Nephron progenitor cell (in vitro differentiated cells): ENCODE measurements around the gene KRT27.

Experiments
- DNase-seq: peaks from one replicate; pipeline ENCODE4 v3.0.0; 2021
- H3K27ac Mint-ChIP-seq: 2 replicates; pipeline ENCODE4 v1.8.0; 2021; ENCODE audit warnings: mild to moderate bottlenecking, moderate library complexity, mixed read lengths
- H3K27me3 Mint-ChIP-seq: 2 replicates; pipeline ENCODE4 v1.8.0; 2021; ENCODE audit warnings: mild to moderate bottlenecking, low read depth, mixed read lengths; ENCODE audit not compliant: poor library complexity
- H3K36me3 Mint-ChIP-seq: 2 replicates; pipeline ENCODE4 v1.8.0; 2021; ENCODE audit warnings: low read depth, mixed read lengths
- H3K4me1 Mint-ChIP-seq: 2 replicates; pipeline ENCODE4 v1.8.0; 2021; ENCODE audit warnings: mixed read lengths
- H3K4me3 Mint-ChIP-seq: 2 replicates; pipeline ENCODE4 v1.8.0; 2021; ENCODE audit warnings: mild to moderate bottlenecking, moderate library complexity, mixed read lengths
- H3K9me3 Mint-ChIP-seq: 2 replicates; pipeline ENCODE4 v1.8.0; 2021; ENCODE audit warnings: mild to moderate bottlenecking, moderate library complexity, mixed read lengths
- CTCF ChIP-seq: fragments of 200-600 bp; sonication (generic); IDR thresholded peaks from 2 replicates; pipeline ENCODE4 v1.5.0; 2021; ENCODE audit warnings: antibody characterized with exemption

The KRT27 gene

GRCh38 chr17:40813804-40814203 is 31.5 kb upstream of the KRT27 start:
- no peak overlapping the region for H3K27ac Mint-ChIP-seq
- peaks cover 17% of the 10 kb centered on the region for H3K4me1 Mint-ChIP-seq
- TF ChIP-seq CTCF: no peak
- no peak for DNase-seq
- H3K4me3 Mint-ChIP-seq: no peak overlapping the region
- no peaks in the 10 kb centered on the region for H3K9me3 Mint-ChIP-seq
- H3K27me3 Mint-ChIP-seq: peaks cover 66% of the 10 kb centered on the region
- peaks cover 23% of the 10 kb centered on the region for H3K36me3 Mint-ChIP-seq

DNA sequence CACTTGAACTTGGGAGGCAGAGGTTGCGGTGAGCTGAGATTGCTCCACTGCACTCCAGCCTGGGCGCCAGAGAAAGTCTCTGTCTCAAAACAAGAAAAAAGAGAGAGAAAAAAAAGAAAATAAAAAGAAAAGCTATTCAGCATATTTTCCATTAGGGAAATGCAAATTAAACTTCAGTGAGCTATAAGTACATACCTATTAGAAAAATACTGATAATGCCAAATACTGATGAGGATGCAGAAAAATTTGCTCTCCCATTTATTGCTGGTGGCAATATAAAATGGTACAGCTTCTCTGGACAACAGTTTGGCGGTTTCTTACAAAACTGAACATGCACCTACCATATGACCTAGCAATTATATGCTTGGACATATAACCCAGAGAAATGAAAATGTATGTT is 30.3 kb upstream of the KRT27 start:
- Mint-ChIP-seq H3K4me1 (peaks cover 8% of the 10 kb centered on the region), H3K27ac (no peak overlapping the region), H3K4me3 (no peak overlapping the region), H3K9me3 (no peaks in the 10 kb centered on the region), H3K36me3 (peaks cover 14% of the 10 kb centered on the region), H3K27me3 (peaks cover 78% of the 10 kb centered on the region)
- no peak for TF ChIP-seq CTCF
- DNase-seq: no peak

- Mint-ChIP-seq H3K9me3 (no peaks in the 10 kb centered on the region), H3K4me3 (no peak overlapping the region), H3K27ac (no peak overlapping the region), H3K4me1 (no peaks in the 10 kb centered on the region), H3K27me3 (peaks cover 94% of the 10 kb centered on the region), H3K36me3 (no peaks in the 10 kb centered on the region)
- TF ChIP-seq CTCF: no peak
- no peak for DNase-seq
Measured at GRCh38 chr17:40810494-40810893, 28.1 kb upstream of the KRT27 start.

DNA sequence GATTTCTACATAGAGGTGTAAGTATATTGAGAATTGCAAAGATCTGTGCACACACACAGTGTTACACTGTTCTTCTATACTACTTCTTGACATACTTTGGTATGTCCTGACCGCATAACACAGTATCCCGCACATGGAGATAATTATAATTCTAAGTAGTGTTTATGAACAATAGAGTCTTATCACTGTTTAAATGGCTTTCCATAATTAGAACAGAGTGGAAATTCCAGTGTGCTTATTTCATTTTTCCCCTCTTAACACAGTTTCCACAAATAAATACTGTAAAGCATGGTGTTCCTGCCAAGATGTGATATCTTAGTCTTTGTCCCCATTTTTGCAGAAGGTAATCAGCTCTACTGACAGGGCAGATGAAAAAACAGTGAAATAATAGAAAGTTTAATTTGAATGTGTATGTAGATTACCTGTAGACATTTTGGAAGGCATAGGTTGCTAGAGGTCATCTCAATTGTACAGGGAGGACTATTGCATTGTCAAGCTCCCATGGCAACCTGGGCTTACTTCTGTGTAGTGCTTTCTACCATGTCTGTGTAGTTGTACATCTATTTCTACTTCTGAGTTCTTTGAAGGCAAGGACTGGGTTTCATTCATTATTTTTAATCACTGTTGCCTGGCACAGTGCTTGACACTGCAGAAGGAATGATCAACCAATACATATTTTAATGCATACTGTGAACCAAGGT is 27.5 kb upstream of the KRT27 start:
- no peak for DNase-seq
- no peak for TF ChIP-seq CTCF
- H3K36me3 Mint-ChIP-seq: no peaks in the 10 kb centered on the region
- no peak overlapping the region for H3K4me3 Mint-ChIP-seq
- H3K9me3 Mint-ChIP-seq: peaks cover 4% of the 10 kb centered on the region
- peaks cover 97% of the 10 kb centered on the region for H3K27me3 Mint-ChIP-seq
- H3K27ac Mint-ChIP-seq: no peak overlapping the region
- H3K4me1 Mint-ChIP-seq: no peaks in the 10 kb centered on the region

- H3K4me1 Mint-ChIP-seq: no peaks in the 10 kb centered on the region
- no peak for DNase-seq
- peaks cover 72% of the 10 kb centered on the region for H3K27me3 Mint-ChIP-seq
- no peak for TF ChIP-seq CTCF
- peaks cover 4% of the 10 kb centered on the region for H3K9me3 Mint-ChIP-seq
- no peak overlapping the region for H3K4me3 Mint-ChIP-seq
- H3K36me3 Mint-ChIP-seq: no peaks in the 10 kb centered on the region
- H3K27ac Mint-ChIP-seq: no peak overlapping the region
Measured at GRCh38 chr17:40806131-40806530, 23.8 kb upstream of the KRT27 start.

GRCh38 chr17:40803617-40804082 is 21.3 kb upstream of the KRT27 start:
- Mint-ChIP-seq H3K9me3 (peaks cover 4% of the 10 kb centered on the region), H3K27me3 (peaks cover 48% of the 10 kb centered on the region), H3K36me3 (no peaks in the 10 kb centered on the region), H3K27ac (no peak overlapping the region), H3K4me3 (no peak overlapping the region), H3K4me1 (no peaks in the 10 kb centered on the region)
- TF ChIP-seq CTCF: peak; percentile 92
- peak; percentile 87 for DNase-seq
